Activated CD8-positive, alpha-beta memory T cell treated with anti-CD3 and anti-CD28 coated beads, Interleukin-2, amount 50 U/mL, for 1 hour (primary cell): ENCODE data around the gene FOSB.
"Not testable (repeated sequence)": the region's sequence is repeated elsewhere in the genome, so short reads cannot be mapped to it uniquely, and the experiment has no call there.

Experiments used
- DNase-seq: peaks from one replicate; pipeline ENCODE4 v3.0.0-alpha.2; 2020; ENCODE audit errors: extremely low read depth

The FOSB gene

GRCh38 chr19:45467456-45468158 is at the start of gene FOSB:
TSS of gene FOSB (plus strand) at chr19:45467996. CDS start at chr19:45468587, 591 bp downstream.
- DNase-seq: peak; percentile 97

GRCh38 chr19:45418802-45419201 is 49.0 kb upstream of the FOSB start:
- DNase-seq: no peak

- no peak for DNase-seq
Observed at GRCh38 chr19:45419396-45419795, 48.4 kb upstream of the FOSB start.

- DNase-seq: no peak
Observed at GRCh38 chr19:45419895-45420294, 47.9 kb upstream of the FOSB start.

GRCh38 chr19:45420356-45420755 is 47.4 kb upstream of the FOSB start:
- DNase-seq: no peak

GRCh38 chr19:45420871-45421270 is 46.9 kb upstream of the FOSB start:
- no peak for DNase-seq

- DNase-seq: no peak
Observed at GRCh38 chr19:45421947-45422498, 45.8 kb upstream of the FOSB start.

- no peak for DNase-seq
Observed at GRCh38 chr19:45423033-45423588, 44.7 kb upstream of the FOSB start.

GRCh38 chr19:45423589-45424190 is 44.1 kb upstream of the FOSB start, which contains the start of gene ERCC1:
TSS of gene ERCC1 (minus strand) at chr19:45423917. CDS start at chr19:45423374, 543 bp downstream.
- no peak for DNase-seq

- no peak for DNase-seq
Observed at GRCh38 chr19:45424191-45425058, 43.4 kb upstream of the FOSB start.

- DNase-seq: no peak
Observed at GRCh38 chr19:45428384-45429231, 39.2 kb upstream of the FOSB start.

- DNase-seq: not testable (repeated sequence)
Observed at GRCh38 chr19:45429896-45430295, 37.9 kb upstream of the FOSB start.

GRCh38 chr19:45431008-45431407 is 36.8 kb upstream of the FOSB start:
- DNase-seq: not testable (repeated sequence)

- DNase-seq: not testable (repeated sequence)
Observed at GRCh38 chr19:45432543-45432942, 35.3 kb upstream of the FOSB start.

GRCh38 chr19:45437328-45437727 is 30.5 kb upstream of the FOSB start:
- DNase-seq: no peak

GRCh38 chr19:45439190-45439568 is 28.6 kb upstream of the FOSB start:
- no peak for DNase-seq

- DNase-seq: peak; percentile 72
Observed at GRCh38 chr19:45439569-45440258, 28.1 kb upstream of the FOSB start.

- no peak for DNase-seq
Observed at GRCh38 chr19:45440259-45440638, 27.5 kb upstream of the FOSB start.

- DNase-seq: no peak
Observed at GRCh38 chr19:45440873-45441654, 26.7 kb upstream of the FOSB start.

- no peak for DNase-seq
Observed at GRCh38 chr19:45442408-45442777, 25.4 kb upstream of the FOSB start.
